HG02588 (cell line): ENCODE data around the gene P2RY4.
"Not testable (repeated sequence)": the region's sequence is repeated elsewhere in the genome, so short reads cannot be mapped to it uniquely, and the experiment has no call there.

Source experiments
- ATAC-seq: cut with Tn5 transposase; IDR thresholded peaks from one replicate; pipeline ENCODE4 v1.9.1; 2021; ENCODE audit warnings: mild to moderate bottlenecking, moderate library complexity; ENCODE audit not compliant: unreplicated experiment

P2RY4 gene

DNA sequence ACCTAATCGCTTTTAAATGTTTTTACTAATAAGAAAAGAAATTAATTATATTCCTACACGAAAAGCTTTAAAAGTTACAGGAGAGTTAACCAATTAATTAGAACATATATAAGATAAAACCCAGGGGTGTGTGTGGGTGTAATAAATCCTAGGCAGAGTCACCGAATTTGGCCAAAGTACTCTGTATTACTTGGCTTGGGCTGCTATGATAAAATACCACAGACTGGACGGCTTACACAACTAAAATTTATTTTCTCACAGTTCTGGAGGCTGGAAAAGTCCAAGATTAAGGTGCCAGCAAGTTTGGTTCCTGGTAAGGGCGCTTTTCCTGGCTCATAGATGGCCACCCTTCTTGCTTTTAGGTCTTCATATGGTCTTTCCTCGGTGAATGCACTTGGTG, 15.1 kb downstream of the P2RY4 start:
- ATAC-seq = no peak

DNA sequence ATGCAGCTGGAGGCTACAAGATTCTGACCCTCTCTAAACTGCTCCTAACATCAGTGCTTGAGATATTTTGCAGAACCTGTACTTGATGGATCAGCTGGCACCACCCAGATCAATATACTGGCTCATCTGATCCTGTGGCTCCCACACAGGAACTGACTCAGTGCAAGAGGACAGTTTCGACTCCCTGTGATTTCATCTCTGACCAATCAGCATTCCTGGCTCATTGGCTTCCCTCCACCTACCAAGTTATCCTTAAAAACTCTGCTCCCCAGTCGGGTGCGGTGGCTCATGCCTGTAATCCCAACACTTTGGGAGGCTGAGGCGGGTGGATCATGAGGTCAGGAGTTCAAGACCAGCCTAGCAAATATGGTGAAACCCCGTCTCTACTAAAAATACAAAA, 16.4 kb downstream of the P2RY4 start:
- ATAC-seq = not testable (repeated sequence)

DNA sequence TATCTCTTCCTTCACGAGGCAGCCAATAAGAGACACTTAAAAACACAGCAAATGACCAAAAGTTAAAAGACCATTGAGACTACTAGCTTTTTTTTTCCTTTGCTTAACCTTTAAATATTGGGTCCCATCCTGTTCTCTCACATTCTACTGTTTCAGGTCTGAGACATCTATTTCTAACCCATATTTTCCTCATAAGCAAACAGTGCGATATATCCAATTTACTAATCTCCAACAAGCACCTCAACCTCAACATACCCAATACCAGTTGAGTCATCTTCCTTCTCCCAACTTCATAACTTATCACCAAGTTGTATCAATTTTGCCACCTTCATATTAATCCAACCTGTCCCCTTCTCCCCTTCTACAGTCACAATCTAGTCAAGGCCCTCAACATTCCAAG, 18.5 kb downstream of the P2RY4 start:
- ATAC-seq = no peak

- no peak for ATAC-seq
Observed at GRCh38 chrX:70240751-70241150, 19.3 kb downstream of the P2RY4 start.

DNA sequence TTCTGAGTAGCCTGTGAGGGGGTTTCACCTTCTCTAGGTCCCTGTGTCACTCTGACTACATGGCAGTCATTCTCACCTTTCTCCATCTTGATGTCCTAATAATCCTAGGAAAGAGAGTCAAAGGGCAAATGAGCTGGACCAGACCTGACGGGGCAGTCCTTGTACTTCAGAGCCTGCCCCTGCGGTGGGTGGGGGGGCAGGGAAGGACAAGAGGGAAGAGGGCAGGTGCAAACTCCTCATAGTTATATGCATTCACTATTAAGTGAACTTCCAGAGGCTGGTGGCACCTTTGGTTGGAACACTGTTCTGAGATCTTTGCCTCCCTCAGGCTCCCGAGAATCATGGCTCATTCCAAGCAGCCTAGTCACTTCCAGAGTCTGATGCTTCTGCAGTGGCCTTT, 25.6 kb downstream of the P2RY4 start, which contains the start of gene AWAT1:
TSS of gene AWAT1 (plus strand) at position 301 of the 400 bp plus-strand sequence. CDS start at position 342, 41 bp downstream.
- ATAC-seq = no peak

- ATAC-seq = no peak
Observed at GRCh38 chrX:70231666-70232065, 28.3 kb downstream of the P2RY4 start.

DNA sequence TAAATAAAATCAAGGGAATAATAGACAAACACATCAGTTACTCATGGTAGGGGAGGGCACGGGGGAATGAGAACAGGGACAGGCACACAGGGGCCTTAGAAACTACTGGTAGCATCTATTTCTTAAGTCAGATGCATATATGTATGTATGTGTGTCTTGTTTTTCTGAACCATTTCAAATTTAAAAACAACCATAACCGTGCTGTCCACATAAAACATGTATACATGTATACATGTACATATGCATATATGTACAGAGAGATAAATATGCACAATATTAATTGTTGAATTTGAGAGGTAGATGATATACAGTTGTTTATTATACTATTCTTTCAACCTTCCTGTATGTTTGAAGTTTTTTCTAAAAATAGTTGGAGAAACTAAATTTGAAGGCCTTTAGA, 33.3 kb downstream of the P2RY4 start:
- no peak for ATAC-seq

GRCh38 chrX:70226048-70226447, 34.0 kb downstream of the P2RY4 start:
- ATAC-seq = no peak

- no peak for ATAC-seq
Observed at GRCh38 chrX:70219938-70220764, 39.9 kb downstream of the P2RY4 start.

GRCh38 chrX:70209570-70209969, 50.4 kb downstream of the P2RY4 start:
- not testable (repeated sequence) for ATAC-seq

DNA sequence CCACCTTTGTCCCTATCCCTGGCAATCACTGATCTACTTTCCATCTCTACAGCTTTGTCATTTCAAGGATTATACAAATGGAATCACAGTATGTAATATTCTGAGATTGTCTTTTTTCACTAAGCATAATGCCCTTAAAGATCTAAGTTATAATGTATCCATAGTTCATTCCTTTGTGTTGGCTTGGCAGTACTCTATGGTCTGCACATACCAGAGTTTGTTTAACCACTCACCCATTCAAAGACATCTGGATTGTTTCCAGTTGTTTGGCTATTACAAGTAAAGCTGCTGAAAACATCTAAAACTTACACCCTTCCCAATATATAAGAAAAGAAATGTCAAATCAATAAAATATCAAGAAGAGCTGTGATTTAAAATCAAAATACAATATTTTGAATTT, 51.5 kb downstream of the P2RY4 start:
- ATAC-seq = no peak
